NB4 (cell line): ENCODE data around the gene ZCRB1.

Experiments
- DNase-seq: peaks from one replicate; pipeline ENCODE4 v3.0.0; 2010; ENCODE audit warnings: low read depth
- H3K4me3 ChIP-seq: one replicate; pipeline ENCODE4 v1.5.1; 2011; ENCODE audit warnings: mild to moderate bottlenecking, low read depth, low read length, moderate library complexity
- MYC ChIP-seq: IDR thresholded peaks from 2 replicates; pipeline ENCODE4 v1.6.1; 2011; ENCODE audit warnings: low read depth, low read length
- POLR2A ChIP-seq: IDR thresholded peaks from 2 replicates; pipeline ENCODE4 v1.6.1; 2011; ENCODE audit warnings: mild to moderate bottlenecking; ENCODE audit not compliant: insufficient read length; ENCODE audit errors: extremely low read depth
- TF ChIP-seq, protein P1 (sequence below): IDR thresholded peaks from 2 replicates; pipeline ENCODE4 v1.6.1; 2011; ENCODE audit warnings: low read depth, low read length
- TF ChIP-seq, protein P2 (sequence below): IDR thresholded peaks from one replicate; pipeline ENCODE4 v1.5.1; 2012; ENCODE audit warnings: low read depth, low read length

Gene ZCRB1

DNA sequence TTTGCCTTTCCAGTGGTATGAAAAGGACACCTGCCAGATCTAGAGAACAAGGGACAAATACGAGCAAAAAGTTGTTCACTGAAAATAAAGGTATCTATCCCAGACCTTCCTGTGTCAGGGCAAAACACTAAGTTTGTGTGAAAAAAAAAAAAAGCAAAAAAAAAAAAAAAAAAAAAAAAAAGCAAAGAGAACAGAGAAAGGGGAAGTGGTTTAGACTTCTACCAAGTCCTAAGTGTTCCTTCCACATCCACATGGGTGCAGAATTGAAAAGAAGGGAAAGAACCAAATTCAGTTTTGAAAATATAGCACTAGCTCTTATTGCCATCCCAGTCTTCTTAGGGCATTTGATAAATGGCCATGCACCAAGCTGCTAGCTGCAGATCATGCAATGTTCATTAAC, 41.7 kb downstream of the ZCRB1 start:
- no peak for TF ChIP-seq POLR2A
- no peak for TF ChIP-seq MYC
- TF ChIP-seq, protein P1, sequence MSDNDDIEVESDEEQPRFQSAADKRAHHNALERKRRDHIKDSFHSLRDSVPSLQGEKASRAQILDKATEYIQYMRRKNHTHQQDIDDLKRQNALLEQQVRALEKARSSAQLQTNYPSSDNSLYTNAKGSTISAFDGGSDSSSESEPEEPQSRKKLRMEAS = peak; percentile 31; the same call in 1 of the 2 replicates
- TF ChIP-seq, protein P2, sequence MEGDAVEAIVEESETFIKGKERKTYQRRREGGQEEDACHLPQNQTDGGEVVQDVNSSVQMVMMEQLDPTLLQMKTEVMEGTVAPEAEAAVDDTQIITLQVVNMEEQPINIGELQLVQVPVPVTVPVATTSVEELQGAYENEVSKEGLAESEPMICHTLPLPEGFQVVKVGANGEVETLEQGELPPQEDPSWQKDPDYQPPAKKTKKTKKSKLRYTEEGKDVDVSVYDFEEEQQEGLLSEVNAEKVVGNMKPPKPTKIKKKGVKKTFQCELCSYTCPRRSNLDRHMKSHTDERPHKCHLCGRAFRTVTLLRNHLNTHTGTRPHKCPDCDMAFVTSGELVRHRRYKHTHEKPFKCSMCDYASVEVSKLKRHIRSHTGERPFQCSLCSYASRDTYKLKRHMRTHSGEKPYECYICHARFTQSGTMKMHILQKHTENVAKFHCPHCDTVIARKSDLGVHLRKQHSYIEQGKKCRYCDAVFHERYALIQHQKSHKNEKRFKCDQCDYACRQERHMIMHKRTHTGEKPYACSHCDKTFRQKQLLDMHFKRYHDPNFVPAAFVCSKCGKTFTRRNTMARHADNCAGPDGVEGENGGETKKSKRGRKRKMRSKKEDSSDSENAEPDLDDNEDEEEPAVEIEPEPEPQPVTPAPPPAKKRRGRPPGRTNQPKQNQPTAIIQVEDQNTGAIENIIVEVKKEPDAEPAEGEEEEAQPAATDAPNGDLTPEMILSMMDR = no peak
- no peak overlapping the region for H3K4me3 ChIP-seq
- peak; percentile 41 for DNase-seq

DNA sequence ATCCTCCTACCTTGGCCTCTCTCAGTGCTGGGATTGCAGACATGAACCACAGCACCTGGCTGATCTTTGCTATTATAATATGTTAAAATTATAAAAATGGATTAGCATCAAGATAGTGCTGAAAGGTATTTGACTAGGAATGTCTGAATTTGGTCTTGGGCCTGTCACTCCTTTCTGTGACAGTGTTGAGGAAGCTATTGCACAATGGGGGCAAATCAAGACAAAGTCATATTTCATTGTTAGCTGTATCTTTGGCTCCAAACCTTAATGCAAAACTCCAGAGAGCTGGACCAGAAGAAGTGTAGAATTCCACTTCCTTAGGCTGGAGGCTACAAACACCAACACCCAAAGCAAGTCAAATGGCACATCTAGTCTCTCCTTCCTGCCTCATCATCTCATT, 42.2 kb downstream of the ZCRB1 start:
- peak; percentile 39 for DNase-seq
- no peak overlapping the region for H3K4me3 ChIP-seq

DNA sequence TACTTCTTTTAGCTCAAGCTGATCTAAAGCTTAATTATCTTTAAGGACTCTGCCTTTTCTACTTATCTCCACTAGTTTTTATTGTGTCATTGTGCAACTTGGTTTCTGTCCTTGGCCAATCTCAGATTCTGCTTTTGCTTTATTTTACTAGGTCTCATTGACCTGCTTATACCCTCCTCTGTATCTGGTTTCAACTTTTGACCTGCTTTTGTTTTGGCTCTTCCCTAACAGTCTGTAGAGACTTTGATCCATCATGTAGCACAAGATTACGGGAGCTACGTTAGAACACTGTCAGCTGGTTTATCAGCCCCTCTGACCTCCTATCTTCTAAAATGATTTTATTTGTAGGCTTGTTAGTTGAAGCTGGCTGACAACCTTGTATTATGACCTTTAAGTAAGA, 43.6 kb downstream of the ZCRB1 start:
- no peak overlapping the region for H3K4me3 ChIP-seq
- TF ChIP-seq, protein P2 = no peak
- TF ChIP-seq, protein P1 = no peak
- TF ChIP-seq MYC = no peak
- no peak for TF ChIP-seq POLR2A
- no peak for DNase-seq

More for the DNA sequence above, 42.2 kb downstream of the ZCRB1 start:
- TF ChIP-seq, protein P1 = no peak
- TF ChIP-seq MYC (no peak), POLR2A (no peak)
- TF ChIP-seq, protein P2 = no peak

DNA sequence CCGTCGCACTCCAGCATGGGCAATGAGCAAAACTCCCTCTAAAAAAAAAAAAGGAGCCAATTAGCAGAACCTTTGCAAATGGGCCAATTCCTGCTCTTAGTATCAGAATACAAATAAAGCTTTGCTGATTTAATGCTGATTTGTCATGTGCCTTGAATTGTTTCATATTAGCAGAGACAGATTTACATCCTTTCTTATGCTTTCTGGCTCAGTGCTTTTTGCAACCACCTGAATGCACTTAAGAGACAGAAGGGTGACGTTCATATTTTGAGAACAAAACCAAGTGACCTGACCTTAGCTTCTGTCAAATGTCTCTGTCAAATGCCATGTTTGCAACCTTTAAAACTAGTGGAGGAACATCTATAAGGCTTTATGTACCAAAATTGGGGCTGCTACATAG, 44.0 kb downstream of the ZCRB1 start:
- no peak overlapping the region for H3K4me3 ChIP-seq
- TF ChIP-seq, protein P2 = no peak
- TF ChIP-seq MYC (no peak), POLR2A (no peak)
- TF ChIP-seq, protein P1 = no peak
- no peak for DNase-seq

DNA sequence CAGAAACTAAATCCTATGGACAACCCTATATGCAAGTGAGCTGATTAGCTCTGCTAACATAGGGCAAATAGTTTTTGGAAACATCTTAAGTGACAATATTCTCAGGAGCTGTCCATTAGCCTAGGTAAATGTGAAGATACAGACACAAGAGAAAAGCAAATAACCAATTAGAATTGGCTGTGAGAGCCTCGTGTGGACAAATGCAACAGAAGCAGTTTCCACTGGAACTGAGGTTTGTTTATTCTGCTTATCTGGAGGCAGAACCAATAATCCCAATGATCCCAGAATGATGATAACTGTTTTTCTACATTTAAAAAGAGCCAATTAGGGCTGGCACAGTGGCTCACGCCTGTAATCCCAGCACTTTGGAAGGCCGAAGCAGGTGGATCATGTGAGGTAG, 44.6 kb downstream of the ZCRB1 start:
- DNase-seq = no peak
- TF ChIP-seq MYC (no peak), POLR2A (no peak)
- TF ChIP-seq, protein P1 = no peak
- TF ChIP-seq, protein P2 = no peak
- H3K4me3 ChIP-seq = no peak overlapping the region
